ENCODE results near the gene NHERF2.

NHERF2 gene

GRCh38 chr16:2086106-2086742, 59.5 kb downstream of the NHERF2 start:
- TF ChIP-seq MAX (IDR thresholded peaks at IDR 0.05; ENCODE audit: low read depth, low read length) (no peak), CTCF (IDR thresholded peaks at IDR 0.05; ENCODE audit: low read depth, low read length) (no peak), POLR2A (IDR thresholded peaks at IDR 0.05; ENCODE audit: extremely low read depth, insufficient read length) (no peak), MYC (IDR thresholded peaks at IDR 0.05; ENCODE audit: low read depth, low read length) (no peak)
- DNase-seq (ENCODE audit: low read depth), result no peak
- no peak overlapping the region for H3K4me3 ChIP-seq (ENCODE audit: low read depth, low read length)

- no peak for DNase-seq (ENCODE audit: low read depth)
- TF ChIP-seq MAX (IDR thresholded peaks at IDR 0.05; ENCODE audit: low read depth, low read length) (no peak), CTCF (IDR thresholded peaks at IDR 0.05; ENCODE audit: low read depth, low read length) (no peak), POLR2A (IDR thresholded peaks at IDR 0.05; ENCODE audit: extremely low read depth, insufficient read length) (no peak), MYC (IDR thresholded peaks at IDR 0.05; ENCODE audit: low read depth, low read length) (no peak)
- no peak overlapping the region for H3K4me3 ChIP-seq (ENCODE audit: low read depth, low read length)
These were observed 60.4 kb downstream of the NHERF2 start for GRCh38 chr16:2086812-2087747.

GRCh38 chr16:2087748-2088631, 61.3 kb downstream of the NHERF2 start:
- H3K4me3 ChIP-seq (ENCODE audit: low read depth, low read length), result no peak overlapping the region
- no peak for DNase-seq (ENCODE audit: low read depth)
- TF ChIP-seq CTCF (IDR thresholded peaks at IDR 0.05; ENCODE audit: low read depth, low read length) (no peak), POLR2A (IDR thresholded peaks at IDR 0.05; ENCODE audit: extremely low read depth, insufficient read length) (no peak), MAX (IDR thresholded peaks at IDR 0.05; ENCODE audit: low read depth, low read length) (no peak), MYC (IDR thresholded peaks at IDR 0.05; ENCODE audit: low read depth, low read length) (no peak)

Measured in NB4 (cell line).